NB4 (cell line): Measurements from ENCODE around the gene TRAM2.

Experiments used
- TF ChIP-seq, protein P1 (sequence below): IDR thresholded peaks from 2 replicates; pipeline ENCODE4 v1.6.1; 2011; ENCODE audit warnings: low read depth, low read length
- TF ChIP-seq, protein P2 (sequence below): IDR thresholded peaks from one replicate; pipeline ENCODE4 v1.5.1; 2012; ENCODE audit warnings: low read depth, low read length

GRCh38 chr6:52523378-52524142, 53.3 kb downstream of the TRAM2 start:
- TF ChIP-seq, protein P1, sequence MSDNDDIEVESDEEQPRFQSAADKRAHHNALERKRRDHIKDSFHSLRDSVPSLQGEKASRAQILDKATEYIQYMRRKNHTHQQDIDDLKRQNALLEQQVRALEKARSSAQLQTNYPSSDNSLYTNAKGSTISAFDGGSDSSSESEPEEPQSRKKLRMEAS = no peak
- TF ChIP-seq, protein P2, sequence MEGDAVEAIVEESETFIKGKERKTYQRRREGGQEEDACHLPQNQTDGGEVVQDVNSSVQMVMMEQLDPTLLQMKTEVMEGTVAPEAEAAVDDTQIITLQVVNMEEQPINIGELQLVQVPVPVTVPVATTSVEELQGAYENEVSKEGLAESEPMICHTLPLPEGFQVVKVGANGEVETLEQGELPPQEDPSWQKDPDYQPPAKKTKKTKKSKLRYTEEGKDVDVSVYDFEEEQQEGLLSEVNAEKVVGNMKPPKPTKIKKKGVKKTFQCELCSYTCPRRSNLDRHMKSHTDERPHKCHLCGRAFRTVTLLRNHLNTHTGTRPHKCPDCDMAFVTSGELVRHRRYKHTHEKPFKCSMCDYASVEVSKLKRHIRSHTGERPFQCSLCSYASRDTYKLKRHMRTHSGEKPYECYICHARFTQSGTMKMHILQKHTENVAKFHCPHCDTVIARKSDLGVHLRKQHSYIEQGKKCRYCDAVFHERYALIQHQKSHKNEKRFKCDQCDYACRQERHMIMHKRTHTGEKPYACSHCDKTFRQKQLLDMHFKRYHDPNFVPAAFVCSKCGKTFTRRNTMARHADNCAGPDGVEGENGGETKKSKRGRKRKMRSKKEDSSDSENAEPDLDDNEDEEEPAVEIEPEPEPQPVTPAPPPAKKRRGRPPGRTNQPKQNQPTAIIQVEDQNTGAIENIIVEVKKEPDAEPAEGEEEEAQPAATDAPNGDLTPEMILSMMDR = no peak
